Stimulated activated CD4-positive, alpha-beta T cell treated with anti-CD3 and anti-CD28 coated beads, Interleukin-15, amount 100 ng/mL, for 24 hours (primary cell): Measurements from ENCODE around the gene STK17B.
A peak's percentile ranks its signal among the peaks of the same experiment; 100 is the strongest.
"Not testable (repeated sequence)": the region's sequence is repeated elsewhere in the genome, so short reads cannot be mapped to it uniquely, and the experiment has no call there.

Source experiments
- DNase-seq: peaks from one replicate; pipeline ENCODE4 v3.0.0-alpha.2; 2020

Gene STK17B

DNA sequence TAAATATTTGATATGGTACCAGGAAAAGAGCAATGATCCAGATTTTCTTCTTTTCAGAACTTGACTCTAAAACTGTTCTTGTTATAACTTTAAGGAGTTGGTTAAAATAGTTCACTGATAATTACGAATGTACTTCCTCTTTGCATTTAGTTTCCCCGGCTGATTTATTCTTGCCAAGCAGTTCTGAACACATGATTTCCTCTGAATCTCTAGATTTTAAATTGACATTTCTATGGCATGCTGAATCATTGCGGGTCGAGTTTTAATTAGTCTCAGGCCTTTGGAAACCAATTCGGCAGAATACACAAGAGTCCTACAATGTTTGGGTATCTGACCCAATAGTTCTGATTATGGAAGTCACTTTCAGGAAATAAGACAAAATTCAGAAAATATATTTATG is 65.4 kb downstream of the STK17B start:
- no peak for DNase-seq

- DNase-seq = no peak
Measured at GRCh38 chr2:196104066-196104465, 67.3 kb downstream of the STK17B start.

DNA sequence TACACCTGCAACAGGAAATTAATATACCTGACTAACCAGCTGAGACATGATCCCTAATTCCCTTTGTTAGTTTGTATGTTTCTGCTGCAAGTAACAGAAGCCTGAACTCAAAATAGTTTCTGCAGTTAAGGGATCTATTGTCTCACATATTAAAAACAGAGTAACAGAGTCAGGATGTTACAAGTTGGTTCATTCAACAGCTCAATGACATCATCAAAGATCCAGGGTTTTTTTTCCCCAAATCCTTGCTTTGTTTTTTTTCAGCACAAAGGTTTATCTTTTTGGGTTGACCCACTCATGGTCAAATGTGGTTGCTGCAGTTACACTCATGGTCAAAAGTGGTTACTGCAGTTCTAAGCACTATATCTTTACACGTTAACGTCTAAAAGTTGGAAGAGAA is 67.8 kb downstream of the STK17B start:
- no peak for DNase-seq

- DNase-seq = peak; percentile 66
Measured at GRCh38 chr2:196101325-196101991, 69.9 kb downstream of the STK17B start.

DNA sequence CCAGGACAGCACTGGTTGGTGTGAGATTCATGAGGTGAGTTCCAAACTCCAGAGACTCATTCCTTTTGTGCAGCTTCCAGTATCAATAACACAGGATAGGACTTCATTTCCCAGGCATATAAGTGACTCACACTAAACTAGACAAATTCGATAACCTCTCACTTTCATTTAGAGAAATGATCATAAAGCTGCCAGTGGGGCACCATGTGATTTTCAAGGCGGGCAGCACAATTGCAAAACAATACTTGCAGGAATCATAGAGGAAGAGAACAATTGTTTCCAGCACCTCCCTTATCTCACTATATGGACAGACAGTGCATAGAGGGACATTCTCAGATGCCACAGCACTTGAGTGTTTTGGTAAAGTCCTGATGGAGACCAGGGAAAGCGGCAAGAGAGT is 71.5 kb downstream of the STK17B start:
- no peak for DNase-seq

GRCh38 chr2:196097864-196098660 is 73.3 kb downstream of the STK17B start:
- DNase-seq = no peak

DNA sequence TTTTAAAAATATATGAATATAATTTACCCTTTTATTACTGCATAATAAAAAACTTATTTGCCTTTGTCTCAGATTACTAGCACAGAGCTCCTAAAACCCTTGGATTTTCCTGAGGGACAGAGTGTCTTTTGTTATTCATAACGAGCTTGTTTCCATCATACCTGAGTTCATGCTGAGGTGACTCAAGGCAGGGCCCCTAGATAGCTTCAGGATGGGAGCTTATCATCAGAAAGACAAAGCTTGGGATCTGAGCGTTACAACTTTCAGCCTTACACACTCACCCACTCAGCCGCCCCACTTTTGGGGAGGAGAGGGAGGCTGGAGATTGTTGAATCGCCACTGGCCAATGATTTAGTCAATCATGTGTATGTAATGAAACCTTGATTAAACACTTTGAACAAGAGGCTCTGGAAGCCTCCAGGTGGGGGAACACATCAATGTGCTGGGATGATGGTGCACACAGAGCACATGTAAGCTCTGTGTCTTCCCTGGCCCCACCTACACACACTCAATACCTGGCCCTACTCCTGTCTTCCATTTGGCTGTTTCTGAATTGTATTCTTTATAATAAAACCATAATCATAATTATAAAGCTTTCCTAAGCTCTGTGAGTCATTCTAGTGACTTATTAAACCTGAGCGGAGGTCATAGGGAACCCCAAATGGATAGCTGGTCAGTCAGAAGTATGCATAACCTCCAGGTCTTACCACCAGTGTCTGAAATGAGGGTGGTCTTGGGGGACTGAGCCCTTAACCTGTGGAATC is 74.2 kb downstream of the STK17B start:
- DNase-seq = no peak

GRCh38 chr2:196096264-196096663 is 75.1 kb downstream of the STK17B start:
- no peak for DNase-seq

DNA sequence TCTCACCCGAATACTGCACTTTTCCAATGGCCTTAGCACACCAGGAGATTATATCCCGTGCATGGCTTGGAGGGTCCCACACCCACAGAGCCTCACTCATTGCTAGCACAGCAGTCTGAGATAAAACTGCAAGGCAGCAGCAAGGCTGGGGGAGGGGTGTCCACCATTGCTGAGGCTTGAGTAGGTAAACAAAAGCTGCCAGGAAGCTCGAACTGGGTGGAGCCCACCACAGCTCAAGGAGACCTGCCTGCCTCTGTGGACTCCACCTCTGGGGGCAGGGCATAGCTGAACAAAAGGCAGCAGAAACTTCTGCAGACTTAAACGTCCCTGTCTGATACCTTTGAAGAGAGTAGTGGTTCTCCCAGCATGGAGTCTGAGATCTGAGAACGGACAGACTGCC is 81.9 kb downstream of the STK17B start:
- DNase-seq = not testable (repeated sequence)

DNA sequence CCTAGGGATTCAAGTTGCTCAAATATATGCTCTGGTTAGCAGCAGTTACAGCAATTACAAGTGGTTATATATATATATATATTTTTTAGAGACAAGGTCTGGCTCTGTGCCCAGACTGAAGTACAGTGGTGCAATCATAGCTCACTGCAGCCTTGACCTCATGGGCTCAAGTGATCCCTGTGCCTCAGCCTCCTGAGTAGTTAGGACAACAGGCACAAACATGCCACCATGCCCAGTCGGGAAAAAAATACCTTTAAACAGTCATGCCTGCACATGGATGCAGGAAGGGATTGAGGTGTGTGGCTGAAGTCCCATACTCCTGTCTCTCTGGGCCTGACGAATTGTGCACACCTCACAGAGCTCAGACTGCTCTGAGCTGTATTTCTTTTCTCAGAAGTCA is 83.2 kb downstream of the STK17B start:
- no peak for DNase-seq

DNA sequence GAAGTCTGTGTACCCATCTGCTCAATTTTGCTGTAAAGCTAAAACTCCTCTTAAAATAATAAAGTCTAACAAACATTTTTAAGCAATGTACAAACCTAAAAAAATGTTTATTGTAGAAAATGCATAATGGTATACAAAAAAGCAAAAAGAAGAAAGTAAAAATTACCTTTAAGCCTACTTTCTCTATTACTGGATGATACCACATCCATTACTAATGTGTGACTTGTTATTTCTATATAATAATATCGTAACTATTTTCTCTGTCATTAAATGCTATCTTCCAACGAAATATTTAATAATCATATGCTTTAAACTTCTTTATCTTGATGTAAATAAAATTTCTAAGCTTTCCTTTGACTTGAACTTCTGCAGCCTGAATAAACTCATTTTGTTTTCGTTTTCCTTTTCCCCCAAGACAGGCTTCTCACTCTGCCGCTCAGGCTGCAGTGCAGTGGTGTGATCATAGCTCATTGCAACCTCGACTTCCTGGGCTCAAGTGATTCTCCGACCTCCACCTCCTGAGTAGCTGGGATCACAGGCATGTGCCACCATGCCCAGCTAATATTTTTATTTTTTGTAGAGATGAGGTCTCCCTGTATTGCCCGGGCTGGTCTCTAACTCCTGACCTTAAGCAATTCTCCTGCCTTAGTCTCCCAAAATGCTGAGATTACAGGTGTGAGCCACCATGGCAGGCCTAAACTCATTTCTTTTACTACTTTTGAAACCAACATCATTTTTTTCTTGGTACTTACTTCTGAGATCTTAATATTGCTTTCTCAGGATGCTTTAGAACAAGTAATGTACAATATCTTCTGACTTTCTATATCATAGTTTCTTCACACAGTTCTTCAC is 84.6 kb downstream of the STK17B start:
- DNase-seq = no peak

- no peak for DNase-seq
Measured at GRCh38 chr2:196083601-196084000, 87.8 kb downstream of the STK17B start.
